ENCODE data around the gene HNRNPK.

Gene HNRNPK

DNA sequence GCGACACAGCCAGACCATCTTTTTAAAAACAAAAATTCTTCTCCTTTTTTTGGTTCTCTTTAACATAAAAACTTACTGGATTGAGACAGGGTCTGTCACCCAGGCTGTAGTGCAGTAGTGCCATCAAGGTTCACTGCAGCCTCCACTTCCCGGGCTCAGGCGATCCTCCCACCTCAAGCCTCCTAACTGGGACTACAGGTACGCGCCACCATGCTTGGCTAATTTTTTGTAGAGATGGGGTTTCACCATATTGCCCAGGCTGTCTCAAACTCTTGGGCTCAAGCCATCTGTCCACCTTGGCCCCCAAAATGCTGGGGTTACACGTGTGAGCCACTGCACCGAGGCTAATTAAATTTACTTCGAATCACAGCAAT is 13.8 kb downstream of the HNRNPK start:
- peak; percentile 3; the same call in 1 of the 3 replicates for ATAC-seq
- TF ChIP-seq PPARA (CRISPR knock-in tag; IDR thresholded peaks at IDR 0.05; ENCODE audit: borderline replicate concordance) (no peak), PATZ1 (CRISPR knock-in tag; IDR thresholded peaks at IDR 0.05; ENCODE audit: borderline replicate concordance) (peak; percentile 12; the same call in 1 of the 2 replicates)

- ATAC-seq = peak; percentile 32
- TF ChIP-seq PATZ1 (CRISPR knock-in tag; IDR thresholded peaks at IDR 0.05; ENCODE audit: borderline replicate concordance) (peak; percentile 53; the same call in 1 of the 2 replicates), TOX (CRISPR knock-in tag; IDR thresholded peaks at IDR 0.05; ENCODE audit: borderline replicate concordance) (0 out of 2 replicates have a peak, but pooled peaks have one; percentile 24), ZFP30 (CRISPR knock-in tag; IDR thresholded peaks at IDR 0.05) (peak; percentile 18; the same call in 1 of the 2 replicates), TCF4 (CRISPR knock-in tag; IDR thresholded peaks at IDR 0.05; ENCODE audit: borderline replicate concordance) (no peak), CSDC2 (CRISPR knock-in tag; IDR thresholded peaks at IDR 0.05) (no peak), CSRNP3 (CRISPR knock-in tag; IDR thresholded peaks at IDR 0.05) (peak; percentile 45; the same call in 1 of the 2 replicates)
Observed at GRCh38 chr9:83965350-83966208, 14.4 kb downstream of the HNRNPK start.

- TF ChIP-seq PATZ1 (CRISPR knock-in tag; IDR thresholded peaks at IDR 0.05; ENCODE audit: borderline replicate concordance) (no peak), ZNF70 (CRISPR knock-in tag; IDR thresholded peaks at IDR 0.05) (no peak)
Observed at GRCh38 chr9:83964973-83965349, 15.1 kb downstream of the HNRNPK start.

GRCh38 chr9:83962165-83962564 is 17.9 kb downstream of the HNRNPK start:
- ATAC-seq = no peak
- TF ChIP-seq ZFP3 (CRISPR knock-in tag; IDR thresholded peaks at IDR 0.05) (no peak), BACH2 (CRISPR knock-in tag; IDR thresholded peaks at IDR 0.05; ENCODE audit: borderline replicate concordance) (no peak), PPARA (CRISPR knock-in tag; IDR thresholded peaks at IDR 0.05; ENCODE audit: borderline replicate concordance) (no peak), ZFP30 (CRISPR knock-in tag; IDR thresholded peaks at IDR 0.05) (no peak), SNAI2 (CRISPR knock-in tag; IDR thresholded peaks at IDR 0.05) (no peak), ZNF565 (CRISPR knock-in tag; conservative IDR thresholded peaks at IDR 0.05; ENCODE audit: low read depth) (no peak), CSRNP3 (CRISPR knock-in tag; IDR thresholded peaks at IDR 0.05) (no peak), ZC3H10 (CRISPR knock-in tag; IDR thresholded peaks at IDR 0.05) (no peak), ZNF8 (CRISPR knock-in tag; IDR thresholded peaks at IDR 0.05) (no peak), GLIS3 (CRISPR knock-in tag; IDR thresholded peaks at IDR 0.05) (no peak), POU6F1 (CRISPR knock-in tag; IDR thresholded peaks at IDR 0.05; ENCODE audit: borderline replicate concordance, low read depth) (no peak), TOX (CRISPR knock-in tag; IDR thresholded peaks at IDR 0.05; ENCODE audit: borderline replicate concordance) (no peak), CSDC2 (CRISPR knock-in tag; IDR thresholded peaks at IDR 0.05) (no peak), TCF4 (CRISPR knock-in tag; IDR thresholded peaks at IDR 0.05; ENCODE audit: borderline replicate concordance) (no peak), ISL1 (CRISPR knock-in tag; IDR thresholded peaks at IDR 0.05) (no peak), ZNF70 (CRISPR knock-in tag; IDR thresholded peaks at IDR 0.05) (no peak)
- TF ChIP-seq, protein P1, sequence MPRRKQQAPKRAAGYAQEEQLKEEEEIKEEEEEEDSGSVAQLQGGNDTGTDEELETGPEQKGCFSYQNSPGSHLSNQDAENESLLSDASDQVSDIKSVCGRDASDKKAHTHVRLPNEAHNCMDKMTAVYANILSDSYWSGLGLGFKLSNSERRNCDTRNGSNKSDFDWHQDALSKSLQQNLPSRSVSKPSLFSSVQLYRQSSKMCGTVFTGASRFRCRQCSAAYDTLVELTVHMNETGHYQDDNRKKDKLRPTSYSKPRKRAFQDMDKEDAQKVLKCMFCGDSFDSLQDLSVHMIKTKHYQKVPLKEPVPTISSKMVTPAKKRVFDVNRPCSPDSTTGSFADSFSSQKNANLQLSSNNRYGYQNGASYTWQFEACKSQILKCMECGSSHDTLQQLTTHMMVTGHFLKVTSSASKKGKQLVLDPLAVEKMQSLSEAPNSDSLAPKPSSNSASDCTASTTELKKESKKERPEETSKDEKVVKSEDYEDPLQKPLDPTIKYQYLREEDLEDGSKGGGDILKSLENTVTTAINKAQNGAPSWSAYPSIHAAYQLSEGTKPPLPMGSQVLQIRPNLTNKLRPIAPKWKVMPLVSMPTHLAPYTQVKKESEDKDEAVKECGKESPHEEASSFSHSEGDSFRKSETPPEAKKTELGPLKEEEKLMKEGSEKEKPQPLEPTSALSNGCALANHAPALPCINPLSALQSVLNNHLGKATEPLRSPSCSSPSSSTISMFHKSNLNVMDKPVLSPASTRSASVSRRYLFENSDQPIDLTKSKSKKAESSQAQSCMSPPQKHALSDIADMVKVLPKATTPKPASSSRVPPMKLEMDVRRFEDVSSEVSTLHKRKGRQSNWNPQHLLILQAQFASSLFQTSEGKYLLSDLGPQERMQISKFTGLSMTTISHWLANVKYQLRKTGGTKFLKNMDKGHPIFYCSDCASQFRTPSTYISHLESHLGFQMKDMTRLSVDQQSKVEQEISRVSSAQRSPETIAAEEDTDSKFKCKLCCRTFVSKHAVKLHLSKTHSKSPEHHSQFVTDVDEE (CRISPR knock-in tag; IDR thresholded peaks at IDR 0.05) = no peak

More at GRCh38 chr9:83964973-83965349, 15.1 kb downstream of the HNRNPK start:
- ATAC-seq = peak; percentile 49

Measured in SK-N-SH treated with all-trans-retinoic acid at 6 μM for 48 hours (cell line).